OCI-LY3 (cell line): ENCODE measurements around the gene ARL4D.

ENCODE experiments used
- EZH2phosphoT487 ChIP-seq: fragments of 200-600 bp; shearing (Covaris generic); IDR thresholded peaks from 2 replicates; pipeline ENCODE4 v1.6.1; 2018; ENCODE audit warnings: antibody characterized with exemption, mixed run types, low read depth
- TF ChIP-seq, protein P1 (sequence below): fragments of 200-600, 300-600 bp; sonication (generic); IDR thresholded peaks from 2 replicates; pipeline ENCODE4 v1.5.1; 2014; ENCODE audit warnings: antibody characterized with exemption, low read length, low read depth

- TF ChIP-seq, protein P1, sequence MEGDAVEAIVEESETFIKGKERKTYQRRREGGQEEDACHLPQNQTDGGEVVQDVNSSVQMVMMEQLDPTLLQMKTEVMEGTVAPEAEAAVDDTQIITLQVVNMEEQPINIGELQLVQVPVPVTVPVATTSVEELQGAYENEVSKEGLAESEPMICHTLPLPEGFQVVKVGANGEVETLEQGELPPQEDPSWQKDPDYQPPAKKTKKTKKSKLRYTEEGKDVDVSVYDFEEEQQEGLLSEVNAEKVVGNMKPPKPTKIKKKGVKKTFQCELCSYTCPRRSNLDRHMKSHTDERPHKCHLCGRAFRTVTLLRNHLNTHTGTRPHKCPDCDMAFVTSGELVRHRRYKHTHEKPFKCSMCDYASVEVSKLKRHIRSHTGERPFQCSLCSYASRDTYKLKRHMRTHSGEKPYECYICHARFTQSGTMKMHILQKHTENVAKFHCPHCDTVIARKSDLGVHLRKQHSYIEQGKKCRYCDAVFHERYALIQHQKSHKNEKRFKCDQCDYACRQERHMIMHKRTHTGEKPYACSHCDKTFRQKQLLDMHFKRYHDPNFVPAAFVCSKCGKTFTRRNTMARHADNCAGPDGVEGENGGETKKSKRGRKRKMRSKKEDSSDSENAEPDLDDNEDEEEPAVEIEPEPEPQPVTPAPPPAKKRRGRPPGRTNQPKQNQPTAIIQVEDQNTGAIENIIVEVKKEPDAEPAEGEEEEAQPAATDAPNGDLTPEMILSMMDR = no peak
- no peak for TF ChIP-seq EZH2phosphoT487
These were observed 32.3 kb downstream of the ARL4D start for GRCh38 chr17:43430936-43431713.
